Endothelial cell of umbilical vein (primary cell): ENCODE measurements around the gene CLIP2. TPM values are rescaled to one million over a fixed set of nuclear protein-coding genes. Genes with fewer than 3 reads are reported as not detected.

Source experiments
- BruUV-seq: library from RNA; stranded (reverse); fragments of 400-500 nt; replicated peaks from 2 replicates; lab custom pipeline; 2021; lab: Mats Ljungman, UMichigan
- CTCF ChIA-PET: fragments of 300-600, 350-600 bp; sonication (Branson Sonifier 250); formaldehyde crosslinking; loops from one replicate; lab custom pipeline; 2021; ENCODE audit warnings: antibody characterized with exemption, inconsistent platforms; lab: Charles Lee
- POLR2A ChIA-PET: fragments of 300-600, 350-600 bp; sonication (Branson Sonifier 250); formaldehyde crosslinking; loops from one replicate; lab custom pipeline; 2021; ENCODE audit warnings: antibody characterized with exemption, inconsistent platforms; lab: Charles Lee
- DNase-seq: peaks from one replicate; pipeline ENCODE4 v3.0.0-alpha.2; 2011; ENCODE audit warnings: low read depth, low spot score
- FAIRE-seq: peaks from 2 replicates; lab custom pipeline; 2011; peaks lifted over from hg19 to GRCh38; lab: Jason Lieb, UNC
- H2AFZ ChIP-seq: 2 replicates; pipeline ENCODE4 v1.6.0; 2012; ENCODE audit warnings: low read depth, low read length, control low read depth, inconsistent platforms
- H3K27ac ChIP-seq: 2 replicates; pipeline ENCODE4 v1.5.1; 2011; ENCODE audit warnings: low read depth, mild to moderate bottlenecking, control low read depth, low read length, moderate library complexity; ENCODE audit not compliant: insufficient read depth
- H3K27me3 ChIP-seq, 2 experiments: 2 replicates each; pipeline versions ENCODE4 v1.6.0 to v1.6.1; 2011; ENCODE audit warnings: low read length in 2 of 2, mixed read lengths in 1 of 2; ENCODE audit not compliant: control insufficient read depth in 2 of 2, insufficient read depth in 2 of 2
- H3K36me3 ChIP-seq, 2 experiments: 2 replicates in 1 of 2; 3 replicates in 1 of 2; pipeline ENCODE4 v1.5.1; 2011; ENCODE audit warnings: low read length in 2 of 2, mild to moderate bottlenecking in 1 of 2, moderate library complexity in 1 of 2; ENCODE audit not compliant: control insufficient read depth in 2 of 2, insufficient read depth in 2 of 2; ENCODE audit errors: extremely low read depth in 1 of 2
- H3K4me1 ChIP-seq: 3 replicates; pipeline ENCODE4 v1.5.1; 2011; ENCODE audit warnings: mild to moderate bottlenecking, low read length; ENCODE audit not compliant: control insufficient read depth, insufficient read depth; ENCODE audit errors: extremely low read depth
- H3K4me2 ChIP-seq: 2 replicates; pipeline ENCODE4 v1.6.1; 2011; ENCODE audit warnings: low read length, control low read depth, mixed read lengths; ENCODE audit not compliant: insufficient read depth
- H3K4me3 ChIP-seq, 3 experiments: fragments of 200-600 bp in 1 of 3; sonication (generic), shearing (Covaris generic) in 1 of 3; replicated peaks in 1 of 3; 2 replicates each; pipeline ENCODE4 v1.5.1; 2011 to 2016; ENCODE audit warnings: control low read depth in 3 of 3, low read length in 3 of 3, mild to moderate bottlenecking in 2 of 3, inconsistent platforms in 1 of 3, low read depth in 1 of 3, moderate library complexity in 1 of 3; ENCODE audit not compliant: insufficient read depth in 1 of 3
- H3K79me2 ChIP-seq: 2 replicates; pipeline ENCODE4 v1.6.0; 2012; ENCODE audit warnings: low read length, inconsistent platforms; ENCODE audit not compliant: control insufficient read depth, insufficient read depth
- H3K9ac ChIP-seq: replicated peaks from 2 replicates; pipeline ENCODE3; 2011; ENCODE audit warnings: low read length, control low read depth; ENCODE audit not compliant: insufficient read depth; ENCODE audit errors: extremely low read depth
- H3K9me1 ChIP-seq: replicated peaks from 3 replicates; pipeline ENCODE4 v1.6.0; 2011; ENCODE audit warnings: mild to moderate bottlenecking, low read length; ENCODE audit not compliant: control insufficient read depth, insufficient read depth; ENCODE audit errors: extremely low read depth
- H3K9me3 ChIP-seq: replicated peaks from 2 replicates; pipeline ENCODE4 v1.5.1; 2012; ENCODE audit warnings: low read length, inconsistent platforms; ENCODE audit not compliant: control insufficient read depth, insufficient read depth
- H4K20me1 ChIP-seq: replicated peaks from 2 replicates; pipeline ENCODE3; 2011; ENCODE audit warnings: mild to moderate bottlenecking, low read length; ENCODE audit not compliant: control insufficient read depth, insufficient read depth; ENCODE audit errors: extremely low read depth
- FOS ChIP-seq: IDR thresholded peaks from 2 replicates; pipeline ENCODE4 v1.6.1; 2011; ENCODE audit warnings: mild to moderate bottlenecking, low read length, moderate library complexity, borderline replicate concordance; ENCODE audit not compliant: insufficient read depth
- GATA2 ChIP-seq: IDR thresholded peaks from 2 replicates; pipeline ENCODE4 v1.7.0; 2011; ENCODE audit warnings: low read depth, mild to moderate bottlenecking, moderate library complexity, mixed read lengths, low read length; ENCODE audit not compliant: insufficient read length, insufficient read depth
- JUN ChIP-seq: IDR thresholded peaks from 2 replicates; pipeline ENCODE4 v1.6.1; 2011; ENCODE audit warnings: borderline replicate concordance, low read depth; ENCODE audit not compliant: insufficient read length, insufficient read depth
- MAX ChIP-seq: IDR thresholded peaks from 2 replicates; pipeline ENCODE4 v1.6.1; 2011; ENCODE audit not compliant: insufficient read depth, insufficient read length
- POLR2AphosphoS5 ChIP-seq: IDR thresholded peaks from 2 replicates; pipeline ENCODE4 v1.6.1; 2012; ENCODE audit warnings: low read depth, mild to moderate bottlenecking, control low read depth, low read length, moderate library complexity; ENCODE audit not compliant: insufficient read depth
- dilution Hi-C: fragments of 300-500 bp; cut with MboI; formaldehyde crosslinking; loops from one replicate; pipeline ENCODE4 v1.15.0; 2019; ENCODE audit warnings: low sequenced_read_pairs; ENCODE audit not compliant: extremely low pct_ligation_motif_present
- intact Hi-C: fragments of 100-400 bp; cut with micrococcal nuclease; formaldehyde crosslinking; loops from one replicate; pipeline ENCODE4 v1.10.0; 2022
- polyA plus RNA-seq, 4 experiments: library from polyadenylated mRNA; depleted of rRNA in 3 of 4; stranded (reverse) in 3 of 4; unstranded in 1 of 4; fragments of >200 nt; gene quantifications; 2 replicates each; pipeline versions ENCODE4 v1.2.1 to v1.2.3, GENCODE V29; 2011 to 2012; ENCODE audit warnings: missing spikeins in 1 of 4
- total RNA-seq: library from RNA; stranded (reverse); gene quantifications from 2 replicates; pipeline ENCODE4 v1.2.3, GENCODE V29; 2021

CLIP2 gene
- total and polyA plus RNA-seq, 2 donors (not counting 3 experiments of a cell fraction or from before 2014, with no cell fraction given): 8.3 to 37.1 TPM

- intact Hi-C loops: no loop called here
- FAIRE-seq: peak; percentile 96
Observed at GRCh38 chr7:74355091-74355490, 65.9 kb downstream of the CLIP2 start.

GRCh38 chr7:74356589-74357315 is 67.5 kb downstream of the CLIP2 start:
- Histone ChIP-seq H3K4me1 (peaks cover 9% of the 10 kb centered on the region), H3K9me1 (no peaks in the 10 kb centered on the region), H4K20me1 (no peaks in the 10 kb centered on the region), H3K27ac (no peak overlapping the region), H3K9ac (no peak overlapping the region), H2AFZ (no peak overlapping the region), H3K27me3 (no peaks in the 10 kb centered on the region), H3K79me2 (no peaks in the 10 kb centered on the region), H3K4me2 (no peak overlapping the region), H3K9me3 (no peaks in the 10 kb centered on the region), H3K36me3 (peaks cover 12 to 18% of the 10 kb centered on the region in 2 experiments), H3K4me3 (no peak overlapping the region)
- no peak for TF ChIP-seq POLR2AphosphoS5
- TF ChIP-seq JUN: no peak
- no peak for TF ChIP-seq GATA2
- no peak for TF ChIP-seq MAX
- no peak for TF ChIP-seq FOS
- POLR2A ChIA-PET: no interaction called here
- no TSS peak for BruUV-seq
- dilution Hi-C loops (no loop called here), intact Hi-C loops (no loop called here)
- CTCF ChIA-PET: interaction anchor here (1.7 kb wide), 1 partner anchor 44 kb away, joined by 4 read pairs; no protein-coding TSS in a partner anchor
- DNase-seq (no peak), FAIRE-seq (no peak)

More at GRCh38 chr7:74355091-74355490, 65.9 kb downstream of the CLIP2 start:
- ChIA-PET POLR2A (interaction anchor here (0.6 kb wide), 1 partner anchor 56 kb away, joined by 4 read pairs; no protein-coding TSS in a partner anchor), CTCF (interaction anchor here (0.9 kb wide), 1 partner anchor 98 kb away, joined by 3 read pairs; no protein-coding TSS in a partner anchor)
- Histone ChIP-seq H3K27ac (peak overlapping the region; percentile 54), H3K4me1 (peaks cover 9% of the 10 kb centered on the region), H3K9me3 (no peaks in the 10 kb centered on the region), H3K36me3 (peaks cover 12 to 16% of the 10 kb centered on the region in 2 experiments), H3K9me1 (no peaks in the 10 kb centered on the region), H3K27me3 (no peaks in the 10 kb centered on the region), H3K79me2 (no peaks in the 10 kb centered on the region), H3K9ac (no peak overlapping the region), H2AFZ (no peak overlapping the region), H4K20me1 (no peaks in the 10 kb centered on the region), H3K4me2 (no peak overlapping the region), H3K4me3 (no peak overlapping the region)
- dilution Hi-C loops: no loop called here
- peak; percentile 82 for TF ChIP-seq FOS
- peak; percentile 69 for TF ChIP-seq JUN
- TF ChIP-seq MAX: no peak
- peak; percentile 70 for DNase-seq
- no TSS peak for BruUV-seq
